B cell (primary cell): ENCODE measurements around the gene PSAT1. TPM values are rescaled to one million over a fixed set of nuclear protein-coding genes. Genes with fewer than 3 reads are reported as not detected.

Experiments
- ATAC-seq: fragments of 200-7000 bp; cut with Tn5 transposase; one replicate; pipeline ENCODE4 v1.10.0; 2021; ENCODE audit warnings: low read depth, mild to moderate bottlenecking, moderate number of reproducible peaks, moderate library complexity
- CTCF ChIA-PET: fragments of 350-600 bp; sonication (Branson Sonifier 250); formaldehyde crosslinking; loops from one replicate; lab custom pipeline; 2021; ENCODE audit warnings: antibody characterized with exemption, inconsistent platforms; lab: Charles Lee
- POLR2A ChIA-PET: fragments of 350-600 bp; sonication (Branson Sonifier 250); formaldehyde crosslinking; loops from one replicate; lab custom pipeline; 2021; ENCODE audit warnings: antibody characterized with exemption; lab: Charles Lee
- DNase-seq: peaks from one replicate; pipeline ENCODE4 v3.0.0; 2013
- H2AFZ ChIP-seq: 2 replicates; pipeline ENCODE4 v1.6.1; 2012; ENCODE audit warnings: mild to moderate bottlenecking, low read depth, low read length; ENCODE audit not compliant: insufficient read depth, poor library complexity, severe bottlenecking
- H3K27ac ChIP-seq, 2 donors: 1 replicate in 1 of 2; 2 replicates in 1 of 2; pipeline ENCODE4 v1.5.1; 2012 to 2013; ENCODE audit warnings: low read length in 2 of 2, mild to moderate bottlenecking in 2 of 2, moderate library complexity in 1 of 2
- H3K27me3 ChIP-seq, 4 experiments: fragments of 200-600 bp in 1 of 4; sonication (generic) in 1 of 4; replicated peaks in 1 of 4; 1 replicate in 2 of 4; 2 replicates in 2 of 4; pipeline versions ENCODE4 v1.6.1 to v1.7.0; 2013 to 2016; ENCODE audit warnings: low read length in 3 of 4, mild to moderate bottlenecking in 2 of 4, mixed read lengths in 1 of 4, moderate library complexity in 1 of 4; ENCODE audit not compliant: insufficient read depth in 4 of 4, control insufficient read depth in 3 of 4; ENCODE audit errors: control extremely low read depth in 1 of 4
- H3K36me3 ChIP-seq, 2 experiments: replicated peaks in 1 of 2; 1 replicate in 1 of 2; 2 replicates in 1 of 2; pipeline versions ENCODE4 v1.6.1 to v1.7.1; 2013; ENCODE audit warnings: low read length in 1 of 2; ENCODE audit not compliant: insufficient read depth in 2 of 2, control insufficient read depth in 1 of 2; ENCODE audit errors: control extremely low read depth in 1 of 2, extremely low read depth in 1 of 2
- H3K4me1 ChIP-seq, 2 donors: fragments of 200-600 bp in 1 of 2; sonication (generic) in 1 of 2; 1 replicate in 1 of 2; 2 replicates in 1 of 2; pipeline versions ENCODE4 v1.5.1 to v1.6.1; 2013 to 2017; ENCODE audit warnings: low read length in 2 of 2; ENCODE audit not compliant: control insufficient read depth in 2 of 2, insufficient read depth in 2 of 2
- H3K4me2 ChIP-seq: replicated peaks from 2 replicates; pipeline ENCODE3; 2012; ENCODE audit warnings: mild to moderate bottlenecking, low read depth, low read length; ENCODE audit not compliant: poor library complexity, severe bottlenecking
- H3K4me3 ChIP-seq, 5 experiments: fragments of 200-600 bp in 1 of 5; sonication (generic) in 1 of 5; 1 replicate in 3 of 5; 2 replicates in 2 of 5; pipeline versions ENCODE4 v1.5.1 to v1.7.0; 2011 to 2016; ENCODE audit warnings: low read length in 4 of 5, mild to moderate bottlenecking in 4 of 5, low read depth in 2 of 5, control low read depth in 1 of 5, moderate library complexity in 1 of 5; ENCODE audit not compliant: insufficient read depth in 1 of 5; ENCODE audit errors: control extremely low read depth in 1 of 5, extremely low read depth in 1 of 5
- H3K79me2 ChIP-seq: fragments of 200-600 bp; sonication (generic); one replicate; pipeline ENCODE4 v1.6.0; 2016; ENCODE audit warnings: low read length; ENCODE audit not compliant: control insufficient read depth, insufficient read depth
- H3K9ac ChIP-seq: fragments of 200-600 bp; sonication (generic); 2 replicates; pipeline ENCODE4 v1.6.1; 2017; ENCODE audit warnings: mild to moderate bottlenecking, low read length, moderate library complexity
- H3K9me3 ChIP-seq, 3 donors: one replicate each; pipeline versions ENCODE4 v1.6.1 to v1.7.1; 2013; ENCODE audit warnings: low read length in 2 of 3; ENCODE audit not compliant: control insufficient read depth in 2 of 3, insufficient read depth in 1 of 3; ENCODE audit errors: control extremely low read depth in 1 of 3
- H4K20me1 ChIP-seq: 2 replicates; pipeline ENCODE4 v1.6.0; 2012; ENCODE audit warnings: mild to moderate bottlenecking, low read length; ENCODE audit not compliant: insufficient read depth, control insufficient read depth, poor library complexity, severe bottlenecking
- H3K27ac Mint-ChIP-seq: one replicate; pipeline ENCODE4 v1.8.0; 2021; ENCODE audit warnings: mixed read lengths
- H3K27me3 Mint-ChIP-seq: one replicate; pipeline ENCODE4 v1.8.0; 2021; ENCODE audit warnings: mixed read lengths
- H3K4me1 Mint-ChIP-seq: one replicate; pipeline ENCODE4 v1.8.0; 2021; ENCODE audit warnings: mixed read lengths
- H3K4me3 Mint-ChIP-seq: one replicate; pipeline ENCODE4 v1.8.0; 2021; ENCODE audit warnings: mixed read lengths
- H3K9me3 Mint-ChIP-seq: one replicate; pipeline ENCODE4 v1.8.0; 2022; ENCODE audit warnings: mixed read lengths; ENCODE audit not compliant: insufficient read depth
- CTCF ChIP-seq: fragments of 200-600 bp; IDR thresholded peaks from one replicate; pipeline ENCODE4 v1.8.0; 2022; ENCODE audit warnings: antibody characterized with exemption, mild to moderate bottlenecking
- EZH2 ChIP-seq: IDR thresholded peaks from 2 replicates; pipeline ENCODE4 v1.6.1; 2012; ENCODE audit warnings: borderline replicate concordance, low read depth, mild to moderate bottlenecking, moderate library complexity, low read length; ENCODE audit not compliant: insufficient read depth, poor library complexity, severe bottlenecking
- WGBS: methylation state at CpG from one replicate; pipeline ENCODE4 v1.1.5; 2013; ENCODE audit warnings: missing lambda C conversion rate; ENCODE audit not compliant: insufficient coverage; 5-methylcytosine and 5-hydroxymethylcytosine counted together
- intact Hi-C: fragments of 100-400 bp; cut with micrococcal nuclease; formaldehyde crosslinking; loops from one replicate; pipeline ENCODE4 v1.10.0; 2022
- polyA plus RNA-seq: library from polyadenylated mRNA; depleted of rRNA; stranded (reverse); fragments of >200 nt; gene quantifications from 2 replicates; pipeline ENCODE4 v1.2.3, GENCODE V29; 2012
- total RNA-seq, 2 donors: library from RNA; stranded (reverse); fragments of 120-200 nt in 1 of 2; gene quantifications; 1 replicate in 1 of 2; 2 replicates in 1 of 2; pipeline versions ENCODE4 v1.2.3 to v1.2.4, GENCODE V29; 2013 to 2022

The PSAT1 gene
- total and polyA plus RNA-seq, 2 donors (not counting 1 experiment from before 2014, with no cell fraction given): 0.61 to 5.0 TPM

- Histone ChIP-seq H3K27me3 (no peaks in the 10 kb centered on the region), H3K9ac (no peak overlapping the region), H2AFZ (no peak overlapping the region), H3K36me3 (peaks cover 3 to 21% of the 10 kb centered on the region in 2 experiments), H3K79me2 (no peaks in the 10 kb centered on the region), H3K4me1 (no peaks in the 10 kb centered on the region), H4K20me1 (no peaks in the 10 kb centered on the region), H3K27ac (no peak overlapping the region), H3K4me3 (no peak overlapping the region), H3K9me3 (no peaks in the 10 kb centered on the region), H3K4me2 (no peak overlapping the region)
- H3K4me1 Mint-ChIP-seq: no peaks in the 10 kb centered on the region
- H3K4me3 Mint-ChIP-seq: no peak overlapping the region
- intact Hi-C loops: no loop called here
- no CpG with 5 or more reads among the region's 2 CpGs for WGBS
- no peaks in the 10 kb centered on the region for H3K27me3 Mint-ChIP-seq
- no peak overlapping the region for H3K27ac Mint-ChIP-seq
- ChIA-PET CTCF (interaction anchor here (0.9 to 1.0 kb wide), 2 partner anchors 107 to 108 kb away, joined by 3 to 4 read pairs; no protein-coding TSS in a partner anchor), POLR2A (no interaction called here)
- no peaks in the 10 kb centered on the region for H3K9me3 Mint-ChIP-seq
- TF ChIP-seq CTCF (no peak), EZH2 (no peak)
- DNase-seq (no peak), ATAC-seq (no peak)
Observed at GRCh38 chr9:78262655-78263054, 34.3 kb upstream of the PSAT1 start.

GRCh38 chr9:78267889-78268288 lies 29.0 kb upstream of the PSAT1 start:
- no peaks in the 10 kb centered on the region for H3K4me1 Mint-ChIP-seq
- ATAC-seq (no peak), DNase-seq (no peak)
- no peak overlapping the region for H3K4me3 Mint-ChIP-seq
- peaks cover 8 to 25% of the 10 kb centered on the region in 2 experiments for H3K36me3 ChIP-seq
- H3K27me3 ChIP-seq: no peaks in the 10 kb centered on the region
- no peak overlapping the region for H3K27ac ChIP-seq
- H3K4me3 ChIP-seq: no peak overlapping the region
- no peaks in the 10 kb centered on the region for H3K27me3 Mint-ChIP-seq
- H2AFZ ChIP-seq: no peak overlapping the region
- ChIA-PET CTCF (interaction anchor here (0.7 kb wide), 1 partner anchor 104 kb away, joined by 3 read pairs; no protein-coding TSS in a partner anchor), POLR2A (no interaction called here)
- TF ChIP-seq CTCF (no peak), EZH2 (no peak)
- no peaks in the 10 kb centered on the region for H3K79me2 ChIP-seq
- H3K9me3 ChIP-seq: no peaks in the 10 kb centered on the region
- intact Hi-C loops: no loop called here
- no peaks in the 10 kb centered on the region for H3K9me3 Mint-ChIP-seq
- no peaks in the 10 kb centered on the region for H3K4me1 ChIP-seq
- no peak overlapping the region for H3K27ac Mint-ChIP-seq
- 100% methylated on average over 3 of the region's 4 CpGs for WGBS
- H3K4me2 ChIP-seq: no peak overlapping the region
- no peak overlapping the region for H3K9ac ChIP-seq
- H4K20me1 ChIP-seq: no peaks in the 10 kb centered on the region
